Effector CD8-positive, alpha-beta T cell (primary cell): ENCODE measurements around the gene ENKD1.

Source experiments
- DNase-seq: peaks from one replicate; lab custom pipeline; 2025; lab: John Stamatoyannopoulos, UW

Gene ENKD1

GRCh38 chr16:67663877-67664222 lies 2.7 kb downstream of the ENKD1 start:
- no peak for DNase-seq

- DNase-seq: no peak
These were observed 3.2 kb downstream of the ENKD1 start for GRCh38 chr16:67663151-67663876.

GRCh38 chr16:67662653-67663010 lies 3.9 kb downstream of the ENKD1 start:
- no peak for DNase-seq

- DNase-seq: no peak
These were observed 4.5 kb downstream of the ENKD1 start for GRCh38 chr16:67661886-67662652.

GRCh38 chr16:67661101-67661761 lies 5.3 kb downstream of the ENKD1 start:
- DNase-seq: no peak

- peak; percentile 92 for DNase-seq
These were observed 6.0 kb downstream of the ENKD1 start, which contains the start of gene PARD6A for GRCh38 chr16:67660564-67661028. Gene PARD6A (plus strand): TSS chr16:67660960. CDS start chr16:67661039, 79 bp downstream.

- DNase-seq: peak; percentile 92
These were observed 6.6 kb downstream of the ENKD1 start, which contains the start of gene ACD for GRCh38 chr16:67659675-67660563. Gene ACD (minus strand): TSS chr16:67660260. CDS start chr16:67660220, 40 bp downstream.

GRCh38 chr16:67658849-67659674 lies 7.5 kb downstream of the ENKD1 start:
- no peak for DNase-seq

- no peak for DNase-seq
These were observed 8.6 kb downstream of the ENKD1 start for GRCh38 chr16:67657751-67658518.

GRCh38 chr16:67657017-67657608 lies 9.4 kb downstream of the ENKD1 start:
- DNase-seq: no peak

GRCh38 chr16:67656344-67657016 lies 10.1 kb downstream of the ENKD1 start:
- DNase-seq: no peak

- DNase-seq: no peak
These were observed 11.2 kb downstream of the ENKD1 start for GRCh38 chr16:67655363-67655762.

GRCh38 chr16:67654403-67654911 lies 12.1 kb downstream of the ENKD1 start:
- DNase-seq: no peak

GRCh38 chr16:67653789-67654402 lies 12.7 kb downstream of the ENKD1 start:
- no peak for DNase-seq

- no peak for DNase-seq
These were observed 13.3 kb downstream of the ENKD1 start for GRCh38 chr16:67653128-67653788.

- DNase-seq: no peak
These were observed 13.9 kb downstream of the ENKD1 start for GRCh38 chr16:67652578-67653127.

- DNase-seq: no peak
These were observed 14.7 kb downstream of the ENKD1 start for GRCh38 chr16:67651847-67652246.
